HG03460 (cell line): Measurements from ENCODE around the gene DOC2B.
A peak's percentile ranks its signal among the peaks of the same experiment; 100 is the strongest.
"Not testable (repeated sequence)": the region's sequence is repeated elsewhere in the genome, so short reads cannot be mapped to it uniquely, and the experiment has no call there.

ENCODE experiments used
- ATAC-seq: cut with Tn5 transposase; IDR thresholded peaks from one replicate; pipeline ENCODE4 v1.9.1; 2021; ENCODE audit not compliant: unreplicated experiment

Gene DOC2B

GRCh38 chr17:146983-147761, 34.3 kb downstream of the DOC2B start:
- ATAC-seq, result no peak

- no peak for ATAC-seq
Observed at GRCh38 chr17:146546-146945, 34.9 kb downstream of the DOC2B start.

GRCh38 chr17:145671-146541, 35.5 kb downstream of the DOC2B start:
- ATAC-seq, result no peak

GRCh38 chr17:144936-145670, 36.3 kb downstream of the DOC2B start:
- no peak for ATAC-seq

GRCh38 chr17:143785-144281, 37.6 kb downstream of the DOC2B start:
- no peak for ATAC-seq

GRCh38 chr17:142876-143784, 38.3 kb downstream of the DOC2B start:
- ATAC-seq, result no peak

- ATAC-seq, result no peak
Observed at GRCh38 chr17:142102-142661, 39.3 kb downstream of the DOC2B start.

- not testable (repeated sequence) for ATAC-seq
Observed at GRCh38 chr17:139401-140205, 41.8 kb downstream of the DOC2B start.

GRCh38 chr17:137166-137807, 44.2 kb downstream of the DOC2B start, which contains the start of gene SCGB1C2:
SCGB1C2 (plus strand) TSS chr17:137569; CDS start chr17:137591, 22 bp downstream.
- ATAC-seq, result not testable (repeated sequence)

GRCh38 chr17:136531-136930, 44.9 kb downstream of the DOC2B start:
- ATAC-seq, result peak; percentile 50

GRCh38 chr17:135895-136294, 45.6 kb downstream of the DOC2B start:
- not testable (repeated sequence) for ATAC-seq

- ATAC-seq, result not testable (repeated sequence)
Observed at GRCh38 chr17:135022-135421, 46.4 kb downstream of the DOC2B start.

- peak; percentile 74 for ATAC-seq
Observed at GRCh38 chr17:134332-134785, 47.1 kb downstream of the DOC2B start.

- ATAC-seq, result not testable (repeated sequence)
Observed at GRCh38 chr17:133932-134331, 47.5 kb downstream of the DOC2B start.

- ATAC-seq, result not testable (repeated sequence)
Observed at GRCh38 chr17:118339-118917, 63.0 kb downstream of the DOC2B start.

GRCh38 chr17:113111-113510, 68.3 kb downstream of the DOC2B start:
- not testable (repeated sequence) for ATAC-seq
